GM23338 (cell line): ENCODE results near the gene SHISAL2A. TPM values are rescaled to one million over a fixed set of nuclear protein-coding genes. Genes with fewer than 3 reads are reported as not detected.
A peak's percentile ranks its signal among the peaks of the same experiment; 100 is the strongest.

Experiments used
- ATAC-seq: fragments of 200-7000 bp; cut with Tn5 transposase; 3 replicates; pipeline ENCODE4 v1.9.1; 2020
- DNase-seq: peaks from one replicate; pipeline ENCODE4 v3.0.0-alpha.2; 2015; ENCODE audit warnings: low spot score
- H2AFZ ChIP-seq: fragments of 200-600 bp; sonication (generic); 2 replicates; pipeline ENCODE4 v1.8.0; 2016; ENCODE audit warnings: antibody characterized with exemption, mild to moderate bottlenecking, moderate library complexity
- H3F3A ChIP-seq: fragments of 200-600 bp; sonication (generic); replicated peaks from 2 replicates; pipeline ENCODE4 v1.8.0; 2017; ENCODE audit warnings: antibody characterized with exemption, mixed run types, low read depth
- H3K27ac ChIP-seq: fragments of 200-600 bp; sonication (generic); 2 replicates; pipeline ENCODE4 v1.6.1; 2016; ENCODE audit warnings: low read depth
- H3K27me3 ChIP-seq: fragments of 200-600 bp; sonication (generic); 2 replicates; pipeline ENCODE4 v1.8.0; 2016; ENCODE audit warnings: mild to moderate bottlenecking, mixed run types, moderate library complexity; ENCODE audit not compliant: insufficient read depth
- H3K36me3 ChIP-seq: fragments of 200-600 bp; sonication (generic); 2 replicates; pipeline ENCODE4 v1.8.0; 2016; ENCODE audit warnings: mild to moderate bottlenecking; ENCODE audit not compliant: insufficient read depth
- H3K4me1 ChIP-seq: fragments of 200-600 bp; sonication (generic); 2 replicates; pipeline ENCODE4 v1.8.0; 2016; ENCODE audit warnings: mild to moderate bottlenecking, moderate library complexity; ENCODE audit not compliant: insufficient read depth
- H3K4me2 ChIP-seq: fragments of 200-600 bp; sonication (generic); 2 replicates; pipeline ENCODE4 v1.7.1; 2017; ENCODE audit warnings: mixed run types
- H3K4me3 ChIP-seq: fragments of 200-600 bp; sonication (generic); 2 replicates; pipeline ENCODE4 v1.6.1; 2016; ENCODE audit warnings: mixed run types
- H3K79me2 ChIP-seq: fragments of 200-600 bp; sonication (generic); replicated peaks from 2 replicates; pipeline ENCODE4 v1.8.0; 2017; ENCODE audit warnings: mild to moderate bottlenecking; ENCODE audit not compliant: insufficient read depth
- H3K9me2 ChIP-seq: fragments of 200-600 bp; sonication (generic); 2 replicates; pipeline ENCODE4 v1.8.0; 2017; ENCODE audit not compliant: insufficient read depth
- H4K20me1 ChIP-seq: fragments of 200-600 bp; sonication (generic); replicated peaks from 2 replicates; pipeline ENCODE4 v1.8.0; 2017; ENCODE audit warnings: mild to moderate bottlenecking; ENCODE audit not compliant: insufficient read depth
- H3K27ac Mint-ChIP-seq: 2 replicates; pipeline ENCODE4 v1.8.0; 2020; ENCODE audit warnings: inconsistent platforms, mild to moderate bottlenecking, moderate library complexity, mixed read lengths
- H3K27me3 Mint-ChIP-seq: 3 replicates; pipeline ENCODE4 v1.8.0; 2022; ENCODE audit warnings: low read depth, mild to moderate bottlenecking, moderate library complexity, mixed read lengths, inconsistent platforms; ENCODE audit not compliant: insufficient read depth, poor library complexity
- H3K36me3 Mint-ChIP-seq: 3 replicates; pipeline ENCODE4 v1.8.0; 2021; ENCODE audit warnings: low read depth, mild to moderate bottlenecking, inconsistent platforms, moderate library complexity, mixed read lengths
- H3K4me1 Mint-ChIP-seq: 3 replicates; pipeline ENCODE4 v1.8.0; 2020; ENCODE audit warnings: mild to moderate bottlenecking, inconsistent platforms, mixed read lengths
- H3K4me3 Mint-ChIP-seq: 3 replicates; pipeline ENCODE4 v1.8.0; 2021; ENCODE audit warnings: moderate library complexity, mild to moderate bottlenecking, inconsistent platforms, mixed read lengths
- H3K9me3 Mint-ChIP-seq: 3 replicates; pipeline ENCODE4 v1.8.0; 2020; ENCODE audit warnings: moderate library complexity, mild to moderate bottlenecking, inconsistent platforms, mixed read lengths
- ETS1 ChIP-seq: IDR thresholded peaks from 2 replicates; pipeline ENCODE4 v1.6.1; 2016; ENCODE audit warnings: antibody characterized with exemption
- EZH2 ChIP-seq: fragments of 200-600 bp; sonication (generic); IDR thresholded peaks from one replicate; pipeline ENCODE4 v1.8.0; 2017; ENCODE audit warnings: antibody characterized with exemption, mild to moderate bottlenecking, low read depth; ENCODE audit not compliant: unreplicated experiment
- JUNB ChIP-seq: IDR thresholded peaks from one replicate; pipeline ENCODE4 v1.6.1; 2016; ENCODE audit warnings: antibody characterized with exemption; ENCODE audit not compliant: unreplicated experiment
- NANOG ChIP-seq: IDR thresholded peaks from 2 replicates; pipeline ENCODE4 v1.6.1; 2016; ENCODE audit warnings: antibody characterized with exemption, borderline replicate concordance
- POLR2AphosphoS5 ChIP-seq: IDR thresholded peaks from 2 replicates; pipeline ENCODE4 v1.6.1; 2016; ENCODE audit warnings: antibody characterized with exemption, low read depth
- REST ChIP-seq: IDR thresholded peaks from one replicate; pipeline ENCODE4 v1.6.1; 2018; ENCODE audit warnings: antibody characterized with exemption; ENCODE audit not compliant: unreplicated experiment
- STAT1 ChIP-seq: IDR thresholded peaks from one replicate; pipeline ENCODE4 v1.6.1; 2016; ENCODE audit warnings: antibody characterized with exemption; ENCODE audit not compliant: unreplicated experiment
- ZNF331 ChIP-seq: fragments of 250-450 bp; sonication (Bioruptor Pico); IDR thresholded peaks from 2 replicates; pipeline ENCODE4 v1.5.0; 2020; ENCODE audit warnings: low read depth, mild to moderate bottlenecking, moderate library complexity
- polyA plus RNA-seq: library from polyadenylated mRNA; unstranded; fragments of >200 nt; fragmentation: Nextera tagmentation; extraction: Ambion mirVana; gene quantifications from 2 replicates; pipeline ENCODE4 v1.2.1, GENCODE V29; 2016
- total RNA-seq: library from RNA; depleted of rRNA; stranded (reverse); fragments of >200 nt; shearing (Covaris generic); gene quantifications from 2 replicates; pipeline ENCODE4 v1.2.3, GENCODE V29; 2014

The SHISAL2A gene
- total and polyA plus RNA-seq, 2 experiments from 2014 or later: 0.10 to 1.2 TPM

GRCh38 chr1:52658795-52659194 is 25.8 kb downstream of the SHISAL2A start:
- Histone ChIP-seq H3F3A (no peaks in the 10 kb centered on the region), H3K27ac (no peak overlapping the region), H2AFZ (no peak overlapping the region), H4K20me1 (no peaks in the 10 kb centered on the region), H3K27me3 (no peaks in the 10 kb centered on the region), H3K79me2 (no peaks in the 10 kb centered on the region), H3K4me2 (no peak overlapping the region), H3K4me1 (peaks cover 25% of the 10 kb centered on the region), H3K36me3 (no peaks in the 10 kb centered on the region), H3K4me3 (no peak overlapping the region), H3K9me2 (no peaks in the 10 kb centered on the region)
- TF ChIP-seq REST: no peak
- TF ChIP-seq EZH2: no peak
- TF ChIP-seq JUNB: no peak
- Mint-ChIP-seq H3K9me3 (no peaks in the 10 kb centered on the region), H3K4me3 (no peak overlapping the region), H3K27ac (no peak overlapping the region), H3K27me3 (peaks cover 2% of the 10 kb centered on the region), H3K4me1 (peaks cover 30% of the 10 kb centered on the region), H3K36me3 (no peaks in the 10 kb centered on the region)
- no peak for DNase-seq
- no peak for ATAC-seq

GRCh38 chr1:52659356-52659755 is 26.4 kb downstream of the SHISAL2A start:
- Histone ChIP-seq H2AFZ (peak overlapping the region; percentile 85; the same call in 1 of the 2 replicates), H3K27me3 (no peaks in the 10 kb centered on the region), H3K36me3 (no peaks in the 10 kb centered on the region), H3K27ac (no peak overlapping the region), H3K4me2 (0 out of 2 replicates have a peak overlapping the region, but pooled peaks have one; percentile 63), H4K20me1 (no peaks in the 10 kb centered on the region), H3K4me3 (no peak overlapping the region), H3F3A (no peaks in the 10 kb centered on the region), H3K79me2 (no peaks in the 10 kb centered on the region), H3K9me2 (no peaks in the 10 kb centered on the region), H3K4me1 (peaks cover 25% of the 10 kb centered on the region)
- Mint-ChIP-seq H3K27me3 (peaks cover 2% of the 10 kb centered on the region), H3K27ac (no peak overlapping the region), H3K4me1 (peaks cover 31% of the 10 kb centered on the region), H3K4me3 (no peak overlapping the region), H3K36me3 (no peaks in the 10 kb centered on the region), H3K9me3 (no peaks in the 10 kb centered on the region)
- ATAC-seq (no peak), DNase-seq (no peak)
- no peak for TF ChIP-seq ZNF331
- no peak for TF ChIP-seq ETS1
- no peak for TF ChIP-seq REST
- TF ChIP-seq POLR2AphosphoS5: no peak
- TF ChIP-seq EZH2: no peak
- no peak for TF ChIP-seq NANOG
- no peak for TF ChIP-seq STAT1
